Prostate gland (tissue), 2 donors: ENCODE measurements around the gene TBC1D13. TPM values are rescaled to one million over a fixed set of nuclear protein-coding genes. Genes with fewer than 3 reads are reported as not detected.

Source experiments
- DNase-seq: peaks from one replicate; pipeline ENCODE4 v3.0.0-alpha.2; 2019; ENCODE audit warnings: low spot score
- H3K27ac ChIP-seq, 2 donors: fragments of 200-600 bp; sonication (generic); 2 replicates each; pipeline ENCODE4 v1.5.1; 2017 to 2019
- H3K27me3 ChIP-seq: fragments of 200-600 bp; sonication (generic); replicated peaks from 2 replicates; pipeline ENCODE4 v1.5.1; 2019; ENCODE audit not compliant: insufficient read depth
- H3K36me3 ChIP-seq, 2 donors: fragments of 200-600 bp; sonication (generic); 1 replicate in 1 of 2; 2 replicates in 1 of 2; pipeline versions ENCODE4 v1.5.1 to v1.8.1; 2017 to 2019
- H3K4me1 ChIP-seq: fragments of 200-600 bp; sonication (generic); replicated peaks from 2 replicates; pipeline ENCODE4 v1.5.1; 2019
- H3K4me3 ChIP-seq, 2 donors: fragments of 200-600 bp; sonication (generic); 2 replicates each; pipeline ENCODE4 v1.5.1; 2017 to 2019
- H3K9me3 ChIP-seq: fragments of 200-600 bp; sonication (generic); 2 replicates; pipeline ENCODE4 v1.5.1; 2017
- CTCF ChIP-seq, 4 experiments: fragments of 200-600 bp in 2 of 4; fragments of 450-650 bp in 2 of 4; sonication (generic) in 2 of 4; IDR thresholded peaks; 1 replicate in 3 of 4; 2 replicates in 1 of 4; pipeline ENCODE4 v1.5.1; 2016 to 2019; ENCODE audit warnings: antibody characterized with exemption in 4 of 4, mild to moderate bottlenecking in 2 of 4, moderate library complexity in 2 of 4
- POLR2A ChIP-seq: fragments of 450-650 bp; IDR thresholded peaks from one replicate; pipeline ENCODE4 v1.6.1; 2016; ENCODE audit warnings: antibody characterized with exemption, mild to moderate bottlenecking
- POLR2AphosphoS5 ChIP-seq: sonication (generic); formaldehyde crosslinking; IDR thresholded peaks from one replicate; pipeline ENCODE4 v1.6.1; 2017; ENCODE audit warnings: antibody characterized with exemption
- WGBS: methylation state at CpG from one replicate; pipeline ENCODE4 v1.1.5; 2018; 5-methylcytosine and 5-hydroxymethylcytosine counted together
- intact Hi-C: fragments of 100-400 bp; cut with DNase I; formaldehyde crosslinking; loops from one replicate; pipeline ENCODE4 v1.14.2; 2022
- total RNA-seq, 2 donors: library from RNA; depleted of rRNA; stranded (reverse); fragments of >200 nt; gene quantifications; one replicate each; pipeline ENCODE4 v1.1.0, GENCODE V29; 2016

The TBC1D13 gene
- total RNA-seq, 2 donors from 2014 or later: 23.5 to 29.4 TPM

- intact Hi-C loops: no loop called here
- no peak overlapping the region for H3K4me3 ChIP-seq
- peak overlapping the region; percentile 7 to 80 for H3K27ac ChIP-seq
- peaks cover 11% of the 10 kb centered on the region for H3K4me1 ChIP-seq
- peaks cover 0 to 4% of the 10 kb centered on the region in 2 donors for H3K36me3 ChIP-seq
- no peaks in the 10 kb centered on the region for H3K27me3 ChIP-seq
- no peak for TF ChIP-seq POLR2AphosphoS5
- no peak for TF ChIP-seq POLR2A
- TF ChIP-seq CTCF (IDR thresholded peaks at IDR 0.05): no peak
- no peak for DNase-seq
- WGBS: 63% methylated on average over 18 of the region's 18 CpGs
- no peaks in the 10 kb centered on the region for H3K9me3 ChIP-seq
These were observed 32.9 kb downstream of the TBC1D13 start for GRCh38 chr9:128819716-128820664.

- H3K36me3 ChIP-seq: peaks cover 0 to 4% of the 10 kb centered on the region in 2 donors
- H3K9me3 ChIP-seq: no peaks in the 10 kb centered on the region
- no peaks in the 10 kb centered on the region for H3K27me3 ChIP-seq
- no peak overlapping the region for H3K27ac ChIP-seq
- peaks cover 11% of the 10 kb centered on the region for H3K4me1 ChIP-seq
- intact Hi-C loops: no loop called here
- H3K4me3 ChIP-seq: no peak overlapping the region
- no peak for DNase-seq
- 85% methylated on average over 24 of the region's 24 CpGs for WGBS
- TF ChIP-seq CTCF (IDR thresholded peaks at IDR 0.05) (no peak), POLR2AphosphoS5 (no peak), POLR2A (no peak)
These were observed 33.9 kb downstream of the TBC1D13 start for GRCh38 chr9:128820665-128821583.

- Histone ChIP-seq H3K4me1 (peaks cover 11% of the 10 kb centered on the region), H3K27ac (no peak overlapping the region)
These were observed 34.7 kb downstream of the TBC1D13 start for GRCh38 chr9:128821584-128822406.

More at GRCh38 chr9:128821584-128822406, 34.7 kb downstream of the TBC1D13 start:
- intact Hi-C loops: no loop called here
- Histone ChIP-seq H3K4me3 (no peak overlapping the region), H3K36me3 (peaks cover 0 to 4% of the 10 kb centered on the region in 2 donors), H3K9me3 (no peaks in the 10 kb centered on the region), H3K27me3 (no peaks in the 10 kb centered on the region)
- WGBS: 80% methylated on average over 16 of the region's 16 CpGs
- TF ChIP-seq POLR2AphosphoS5 (no peak), CTCF (IDR thresholded peaks at IDR 0.05) (no peak), POLR2A (no peak)
- DNase-seq: no peak
